Measurements from ENCODE around the gene RNF123. TPM values are rescaled to one million over a fixed set of nuclear protein-coding genes. Genes with fewer than 3 reads are reported as not detected.

The RNF123 gene
- total RNA-seq, 1 experiment from 2014 or later: 40.6 TPM

DNA sequence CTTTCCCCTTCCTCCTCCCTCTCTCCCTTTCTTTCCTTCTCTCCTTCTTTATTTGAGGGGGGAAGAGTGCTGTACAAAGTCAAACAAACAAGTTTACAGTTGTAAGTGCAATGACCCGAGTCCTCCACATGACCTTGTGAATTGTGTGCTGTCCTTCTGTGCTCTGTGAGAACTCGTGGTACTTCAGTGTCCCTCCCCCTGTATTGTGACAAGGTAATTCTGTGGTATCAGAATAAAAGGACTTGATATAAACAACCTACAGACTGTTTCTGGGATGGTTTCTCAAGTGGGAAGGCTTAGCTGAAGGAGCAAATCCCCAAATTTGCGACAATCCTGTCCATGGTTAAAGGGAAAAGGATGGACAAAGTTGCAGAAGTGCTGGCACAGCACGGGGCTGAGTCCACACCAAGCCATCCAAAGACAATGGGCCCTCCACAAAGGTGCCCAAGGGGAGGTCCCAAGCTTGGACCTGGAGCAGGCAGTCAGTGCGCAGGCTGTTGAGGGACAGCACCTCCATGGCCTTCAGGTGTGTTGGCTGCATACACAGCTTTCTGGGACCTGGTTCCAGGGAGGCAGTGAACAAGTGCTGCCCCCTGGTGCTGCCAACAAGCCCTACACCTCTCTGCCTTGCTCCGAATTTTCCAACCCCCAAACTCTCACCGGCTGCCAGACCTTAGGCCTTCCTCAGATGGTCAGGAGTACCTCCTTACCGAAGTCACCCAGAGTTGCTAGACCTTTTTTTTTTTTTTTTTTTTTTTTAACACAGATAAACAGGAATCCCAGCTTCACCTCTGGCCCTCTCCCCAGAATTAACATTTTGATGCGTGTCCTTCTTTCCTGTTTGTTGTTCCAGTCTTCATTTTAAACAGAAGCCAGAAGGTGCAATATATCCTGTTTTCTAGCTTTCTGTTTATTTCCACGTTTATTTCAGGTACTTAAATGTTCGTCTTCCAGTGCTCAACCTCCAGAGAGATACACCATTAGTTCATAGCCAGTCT is 17.8 kb upstream of the RNF123 start:
- peak overlapping the region; percentile 47 to 62 for H3K4me3 Mint-ChIP-seq
- H3T11ph ChIP-seq (ENCODE audit: low read length): no peak overlapping the region
- H3K4me2 ChIP-seq (ENCODE audit: insufficient read depth, insufficient read length, low read length): no peak overlapping the region
- no peak overlapping the region for H3K4ac ChIP-seq (ENCODE audit: low read depth, low read length)
- no peak overlapping the region for H2BK20ac ChIP-seq (ENCODE audit: low read depth, low read length, poor library complexity, severe bottlenecking)
- no peak overlapping the region for H3K9ac ChIP-seq (ENCODE audit: extremely low read depth, insufficient read length, low read length)
- no peaks in the 10 kb centered on the region; the same call in 1 of the 2 replicates for H3K4me1 ChIP-seq (ENCODE audit: insufficient read depth, low read length)
- no peak overlapping the region for H3K18ac ChIP-seq (ENCODE audit: insufficient read length, low read depth, low read length)
- no peak overlapping the region for H2BK12ac ChIP-seq (ENCODE audit: insufficient read length, low read depth, low read length)
- H4K5ac ChIP-seq (ENCODE audit: insufficient read length, low read depth, low read length): no peak overlapping the region
- no peak overlapping the region for H4K8ac ChIP-seq (replicated peaks; ENCODE audit: insufficient read length, low read depth, low read length)
- no peak overlapping the region for H4K91ac ChIP-seq (ENCODE audit: insufficient read length, low read depth, low read length)
- no peak overlapping the region for H2BK15ac ChIP-seq (ENCODE audit: low read depth, low read length)
- H3K56ac ChIP-seq (ENCODE audit: insufficient read length, low read depth, low read length): no peak overlapping the region
- peaks cover 10 to 13% (median 12%) of the 10 kb centered on the region in 3 experiments; a peak in 6 of 7 replicates for H3K36me3 Mint-ChIP-seq (ENCODE audit: insufficient read depth in 1 of 3, low read depth in 3 of 3)
- H2BK5ac ChIP-seq (ENCODE audit: insufficient read length, low read length): no peak overlapping the region
- H2AFZ ChIP-seq (ENCODE audit: low read length): no peak overlapping the region
- peaks cover 8% of the 10 kb centered on the region for H3K23me2 ChIP-seq (ENCODE audit: insufficient read length, low read depth, low read length, poor library complexity, severe bottlenecking)
- TF ChIP-seq, protein P1, sequence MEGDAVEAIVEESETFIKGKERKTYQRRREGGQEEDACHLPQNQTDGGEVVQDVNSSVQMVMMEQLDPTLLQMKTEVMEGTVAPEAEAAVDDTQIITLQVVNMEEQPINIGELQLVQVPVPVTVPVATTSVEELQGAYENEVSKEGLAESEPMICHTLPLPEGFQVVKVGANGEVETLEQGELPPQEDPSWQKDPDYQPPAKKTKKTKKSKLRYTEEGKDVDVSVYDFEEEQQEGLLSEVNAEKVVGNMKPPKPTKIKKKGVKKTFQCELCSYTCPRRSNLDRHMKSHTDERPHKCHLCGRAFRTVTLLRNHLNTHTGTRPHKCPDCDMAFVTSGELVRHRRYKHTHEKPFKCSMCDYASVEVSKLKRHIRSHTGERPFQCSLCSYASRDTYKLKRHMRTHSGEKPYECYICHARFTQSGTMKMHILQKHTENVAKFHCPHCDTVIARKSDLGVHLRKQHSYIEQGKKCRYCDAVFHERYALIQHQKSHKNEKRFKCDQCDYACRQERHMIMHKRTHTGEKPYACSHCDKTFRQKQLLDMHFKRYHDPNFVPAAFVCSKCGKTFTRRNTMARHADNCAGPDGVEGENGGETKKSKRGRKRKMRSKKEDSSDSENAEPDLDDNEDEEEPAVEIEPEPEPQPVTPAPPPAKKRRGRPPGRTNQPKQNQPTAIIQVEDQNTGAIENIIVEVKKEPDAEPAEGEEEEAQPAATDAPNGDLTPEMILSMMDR (conservative IDR thresholded peaks at IDR 0.05): peak; percentile 89
- H3K27me3 Mint-ChIP-seq (ENCODE audit: low read depth): no peaks in the 10 kb centered on the region; the same call in 1 of the 2 replicates
- H3K27me3 ChIP-seq (ENCODE audit: insufficient read depth, low read length): no peaks in the 10 kb centered on the region
- peak; percentile 90 for DNase-seq
- H3K9me3 Mint-ChIP-seq: no peaks in the 10 kb centered on the region
- H3K23ac ChIP-seq (ENCODE audit: insufficient read length, low read depth, low read length): no peak overlapping the region
- H2BK120ac ChIP-seq (ENCODE audit: low read depth, low read length, poor library complexity, severe bottlenecking): no peak overlapping the region
- H3K27ac ChIP-seq (ENCODE audit: insufficient read length, low read depth, low read length): no peak overlapping the region
- no peaks in the 10 kb centered on the region for H4K20me1 ChIP-seq (ENCODE audit: control insufficient read depth, insufficient read depth, insufficient read length)
- no peak overlapping the region for H2AK5ac ChIP-seq (ENCODE audit: insufficient read length, low read length)
- H3K14ac ChIP-seq (ENCODE audit: insufficient read depth, low read length): no peak overlapping the region
- peaks cover 26 to 32% of the 10 kb centered on the region in 2 experiments for H3K4me1 Mint-ChIP-seq
- WGBS (ENCODE audit: extremely low coverage, insufficient read length, low lambda C conversion rate): no CpG with 5 or more reads among the region's 11 CpGs
- no peaks in the 10 kb centered on the region; the same call in 1 of the 2 replicates for H3K79me2 ChIP-seq (ENCODE audit: insufficient read depth, low read length)
- H3K9me3 ChIP-seq (ENCODE audit: control insufficient read depth, low read depth, low read length): no peaks in the 10 kb centered on the region
- H3K27ac Mint-ChIP-seq: peak overlapping the region in 2 of 3 experiments; percentile 29 to 59; a peak in 1 of 7 replicates
- H3K79me1 ChIP-seq (ENCODE audit: insufficient read depth, low read depth, low read length, poor library complexity, severe bottlenecking): peaks cover 4% of the 10 kb centered on the region

All from H9 (cell line).